Neuronal stem cell (in vitro differentiated cells): ENCODE data around the gene PIN4.
"Not testable (repeated sequence)": the region's sequence is repeated elsewhere in the genome, so short reads cannot be mapped to it uniquely, and the experiment has no call there.

Experiments used
- DNase-seq: peaks from one replicate; pipeline ENCODE4 v3.0.0-alpha.2; 2013; ENCODE audit warnings: low spot score
- H2AFZ ChIP-seq: one replicate; pipeline ENCODE4 v1.6.1; 2013; ENCODE audit warnings: mild to moderate bottlenecking, low read length, inconsistent platforms
- H2AK5ac ChIP-seq: 2 replicates; pipeline ENCODE4 v1.6.1; 2013; ENCODE audit warnings: low read depth, mild to moderate bottlenecking, inconsistent platforms, low read length, moderate library complexity, mixed read lengths
- H2BK120ac ChIP-seq: 2 replicates; pipeline ENCODE4 v1.6.1; 2013; ENCODE audit warnings: low read depth, mild to moderate bottlenecking, inconsistent platforms, low read length, moderate library complexity, mixed read lengths
- H2BK12ac ChIP-seq: one replicate; pipeline ENCODE4 v1.6.1; 2013; ENCODE audit warnings: low read length, inconsistent platforms
- H2BK15ac ChIP-seq: 2 replicates; pipeline ENCODE4 v1.6.1; 2013; ENCODE audit warnings: mild to moderate bottlenecking, low read length, inconsistent platforms, mixed read lengths
- H2BK5ac ChIP-seq: one replicate; pipeline ENCODE4 v1.6.1; 2013; ENCODE audit warnings: inconsistent platforms, mild to moderate bottlenecking, low read length, moderate library complexity
- H3K14ac ChIP-seq: one replicate; pipeline ENCODE4 v1.6.1; 2013; ENCODE audit warnings: low read length, inconsistent platforms
- H3K18ac ChIP-seq: 2 replicates; pipeline ENCODE4 v1.6.1; 2013; ENCODE audit warnings: low read length, inconsistent platforms
- H3K23ac ChIP-seq: 2 replicates; pipeline ENCODE4 v1.6.1; 2013; ENCODE audit warnings: low read depth, mild to moderate bottlenecking, mixed read lengths, low read length, inconsistent platforms; ENCODE audit not compliant: poor library complexity
- H3K27ac ChIP-seq: replicated peaks from 3 replicates; pipeline ENCODE4 v1.5.1; 2013; ENCODE audit warnings: low read length, inconsistent platforms
- H3K27me3 ChIP-seq, 3 experiments: 2 replicates each; pipeline ENCODE4 v1.6.1; 2013; ENCODE audit warnings: low read length in 3 of 3, mild to moderate bottlenecking in 2 of 3, inconsistent platforms in 1 of 3, low read depth in 1 of 3, mixed read lengths in 1 of 3, moderate library complexity in 1 of 3; ENCODE audit not compliant: control insufficient read depth in 3 of 3, insufficient read depth in 3 of 3
- H3K36me3 ChIP-seq, 2 donors: replicated peaks in 1 of 2; 2 replicates each; pipeline ENCODE4 v1.6.1; 2013; ENCODE audit warnings: low read length in 2 of 2; ENCODE audit not compliant: control insufficient read depth in 2 of 2, insufficient read depth in 2 of 2
- H3K4ac ChIP-seq: 2 replicates; pipeline ENCODE4 v1.6.1; 2013; ENCODE audit warnings: inconsistent platforms, mild to moderate bottlenecking, low read length, moderate library complexity
- H3K4me1 ChIP-seq, 2 donors: 1 replicate in 1 of 2; 2 replicates in 1 of 2; pipeline ENCODE4 v1.6.1; 2013; ENCODE audit warnings: low read length in 2 of 2, low read depth in 1 of 2; ENCODE audit not compliant: control insufficient read depth in 2 of 2, insufficient read depth in 1 of 2
- H3K4me2 ChIP-seq: one replicate; pipeline ENCODE4 v1.6.1; 2013; ENCODE audit warnings: mild to moderate bottlenecking, low read length, inconsistent platforms; ENCODE audit not compliant: insufficient read depth, poor library complexity, severe bottlenecking
- H3K4me3 ChIP-seq, 2 donors: 2 replicates each; pipeline ENCODE4 v1.5.1; 2013; ENCODE audit warnings: low read length in 2 of 2, mild to moderate bottlenecking in 2 of 2, inconsistent platforms in 1 of 2, moderate library complexity in 1 of 2
- H3K79me1 ChIP-seq: one replicate; pipeline ENCODE4 v1.6.1; 2013; ENCODE audit warnings: low read depth, mild to moderate bottlenecking, inconsistent platforms, low read length, moderate library complexity
- H3K9ac ChIP-seq: one replicate; pipeline ENCODE4 v1.6.1; 2013; ENCODE audit warnings: mild to moderate bottlenecking, low read depth, low read length, inconsistent platforms; ENCODE audit not compliant: poor library complexity
- H3K9me3 ChIP-seq, 2 donors: replicated peaks in 1 of 2; 2 replicates each; pipeline versions ENCODE3 to v1.6.1; 2013; ENCODE audit warnings: low read length in 2 of 2, mild to moderate bottlenecking in 2 of 2, inconsistent platforms in 1 of 2, low read depth in 1 of 2, mixed read lengths in 1 of 2, moderate library complexity in 1 of 2; ENCODE audit not compliant: control insufficient read depth in 2 of 2, insufficient read depth in 1 of 2
- H4K8ac ChIP-seq: one replicate; pipeline ENCODE4 v1.6.1; 2013; ENCODE audit warnings: low read depth, mild to moderate bottlenecking, inconsistent platforms, low read length, moderate library complexity
- H4K91ac ChIP-seq: one replicate; pipeline ENCODE4 v1.6.1; 2013; ENCODE audit warnings: low read length, low read depth, mild to moderate bottlenecking, inconsistent platforms; ENCODE audit not compliant: poor library complexity
- WGBS, 2 donors: extraction: QIAGEN DNeasy Blood & Tissue Kit; methylation state at CpG; one replicate each; pipeline ENCODE4 v1.1.7; 2013; ENCODE audit warnings: missing lambda C conversion rate in 2 of 2, mixed read lengths in 1 of 2; ENCODE audit not compliant: insufficient read length in 2 of 2, insufficient replicate concordance in 1 of 2; ENCODE audit errors: extremely low coverage in 2 of 2; 5-methylcytosine and 5-hydroxymethylcytosine counted together

Gene PIN4

GRCh38 chrX:72207366-72207765 is 25.8 kb downstream of the PIN4 start:
- WGBS, 2 donors: no CpG with 5 or more reads among the region's 4 CpGs
- Histone ChIP-seq H3K4me1 (peaks cover 0 to 5% of the 10 kb centered on the region in 2 donors), H3K23ac (no peak overlapping the region), H3K14ac (no peak overlapping the region), H3K18ac (no peak overlapping the region), H3K9me3 (peaks cover 0 to 2% of the 10 kb centered on the region in 2 donors), H2BK5ac (no peak overlapping the region), H2AK5ac (no peak overlapping the region), H3K4me3 (no peak overlapping the region), H2AFZ (no peak overlapping the region), H3K4me2 (no peak overlapping the region), H3K4ac (no peak overlapping the region), H4K8ac (no peak overlapping the region), H4K91ac (no peak overlapping the region), H3K27ac (no peak overlapping the region), H3K9ac (no peak overlapping the region), H2BK15ac (no peak overlapping the region), H3K36me3 (peaks cover 17 to 62% of the 10 kb centered on the region in 2 donors), H3K79me1 (no peaks in the 10 kb centered on the region), H2BK12ac (no peak overlapping the region), H2BK120ac (no peak overlapping the region), H3K27me3 (no peaks in the 10 kb centered on the region)
- no peak for DNase-seq

GRCh38 chrX:72208126-72208800 is 26.7 kb downstream of the PIN4 start:
- Histone ChIP-seq H2BK15ac (no peak overlapping the region), H3K9me3 (peaks cover 0 to 2% of the 10 kb centered on the region in 2 donors), H4K8ac (no peak overlapping the region), H3K4ac (no peak overlapping the region), H2BK5ac (no peak overlapping the region), H3K14ac (no peak overlapping the region), H3K4me1 (peaks cover 0 to under 1% of the 10 kb centered on the region in 2 donors), H2AFZ (no peak overlapping the region), H2AK5ac (no peak overlapping the region), H3K4me3 (no peak overlapping the region), H3K18ac (no peak overlapping the region), H2BK12ac (no peak overlapping the region), H3K9ac (no peak overlapping the region), H3K27ac (no peak overlapping the region), H3K23ac (no peak overlapping the region), H2BK120ac (no peak overlapping the region), H3K79me1 (no peaks in the 10 kb centered on the region), H3K36me3 (peaks cover 17 to 62% of the 10 kb centered on the region in 2 donors), H3K4me2 (no peak overlapping the region), H3K27me3 (no peaks in the 10 kb centered on the region), H4K91ac (no peak overlapping the region)
- no peak for DNase-seq
- WGBS, 2 donors: no CpG with 5 or more reads among the region's 4 CpGs

- no peak overlapping the region for H3K23ac ChIP-seq
- no peaks in the 10 kb centered on the region for H3K27me3 ChIP-seq
- H2AFZ ChIP-seq: no peak overlapping the region
- H3K18ac ChIP-seq: no peak overlapping the region
- no peak overlapping the region for H4K8ac ChIP-seq
- no peaks in the 10 kb centered on the region for H3K79me1 ChIP-seq
- no peak overlapping the region for H3K27ac ChIP-seq
- H4K91ac ChIP-seq: no peak overlapping the region
- H2BK120ac ChIP-seq: no peak overlapping the region
- no peak overlapping the region for H2BK15ac ChIP-seq
- H2AK5ac ChIP-seq: no peak overlapping the region
- no peak overlapping the region for H3K4me3 ChIP-seq
- H3K4ac ChIP-seq: no peak overlapping the region
- H2BK12ac ChIP-seq: no peak overlapping the region
- H3K4me1 ChIP-seq: no peaks in the 10 kb centered on the region
- H3K36me3 ChIP-seq: peaks cover 0 to 11% of the 10 kb centered on the region in 2 donors
- no peak for DNase-seq
- no peak overlapping the region for H2BK5ac ChIP-seq
- WGBS, 2 donors: no CpG with 5 or more reads among the region's 1 CpG
- no peak overlapping the region for H3K4me2 ChIP-seq
- H3K14ac ChIP-seq: no peak overlapping the region
- H3K9ac ChIP-seq: no peak overlapping the region
- peaks cover 0 to 19% of the 10 kb centered on the region in 2 donors for H3K9me3 ChIP-seq
These were observed 35.4 kb downstream of the PIN4 start for GRCh38 chrX:72216973-72217372.

- H2BK120ac ChIP-seq, H3K4me2 ChIP-seq, H3K18ac ChIP-seq, H3K23ac ChIP-seq, H3K27ac ChIP-seq, H2AK5ac ChIP-seq, H3K79me1 ChIP-seq, H2BK12ac ChIP-seq, H2AFZ ChIP-seq, H2BK5ac ChIP-seq, H3K4me3 ChIP-seq, H4K91ac ChIP-seq, H3K4ac ChIP-seq, H3K9ac ChIP-seq, DNase-seq, H3K27me3 ChIP-seq, H2BK15ac ChIP-seq, H4K8ac ChIP-seq, H3K4me1 ChIP-seq, H3K14ac ChIP-seq: not testable (repeated sequence)
- Histone ChIP-seq H3K9me3 (peaks cover 0 to 19% of the 10 kb centered on the region in 2 donors), H3K36me3 (peaks cover 0 to 22% of the 10 kb centered on the region in 2 donors)
- no CpG with 5 or more reads among the region's 3 CpGs for WGBS, 2 donors
These were observed 38.8 kb downstream of the PIN4 start for GRCh38 chrX:72220375-72220774.
